NCI-H2196 treated with DMSO at 0.1 percent for 48 hours (cell line): ENCODE measurements around the gene TAS2R1.
"Not testable (repeated sequence)": the region's sequence is repeated elsewhere in the genome, so short reads cannot be mapped to it uniquely, and the experiment has no call there.

Source experiments
- DNase-seq: peaks from one replicate; lab custom pipeline; 2025; ENCODE audit not compliant: unreplicated experiment; lab: John Stamatoyannopoulos, UW

Gene TAS2R1

GRCh38 chr5:9623661-9624060 is 6.5 kb downstream of the TAS2R1 start:
- no peak for DNase-seq

- no peak for DNase-seq
Measured at GRCh38 chr5:9622971-9623421, 7.2 kb downstream of the TAS2R1 start.

DNA sequence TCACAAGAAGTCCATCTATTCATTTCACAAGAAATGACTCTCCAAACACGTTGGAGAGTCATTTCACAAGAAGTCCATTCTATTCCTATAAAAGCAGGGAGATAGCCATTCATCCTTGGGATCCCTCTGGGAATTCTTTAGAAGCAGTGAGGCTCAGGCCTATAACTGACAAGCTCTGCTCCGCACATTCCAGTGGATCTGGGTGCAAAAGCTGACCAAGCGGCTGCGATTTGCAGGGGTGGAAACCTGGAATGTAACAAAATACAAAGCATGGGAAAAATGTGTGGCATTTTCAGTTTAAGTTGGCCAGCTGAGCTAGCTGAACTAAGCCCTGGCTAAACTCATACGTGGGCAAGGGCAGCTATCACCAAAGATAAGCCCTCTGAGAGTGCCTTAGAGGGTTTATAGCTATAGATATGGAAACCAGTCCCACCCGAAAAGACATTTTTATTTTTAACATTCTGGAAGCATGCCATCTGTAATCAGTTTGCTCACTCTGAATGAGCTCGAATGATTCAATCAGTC is 8.7 kb downstream of the TAS2R1 start:
- DNase-seq = no peak

DNA sequence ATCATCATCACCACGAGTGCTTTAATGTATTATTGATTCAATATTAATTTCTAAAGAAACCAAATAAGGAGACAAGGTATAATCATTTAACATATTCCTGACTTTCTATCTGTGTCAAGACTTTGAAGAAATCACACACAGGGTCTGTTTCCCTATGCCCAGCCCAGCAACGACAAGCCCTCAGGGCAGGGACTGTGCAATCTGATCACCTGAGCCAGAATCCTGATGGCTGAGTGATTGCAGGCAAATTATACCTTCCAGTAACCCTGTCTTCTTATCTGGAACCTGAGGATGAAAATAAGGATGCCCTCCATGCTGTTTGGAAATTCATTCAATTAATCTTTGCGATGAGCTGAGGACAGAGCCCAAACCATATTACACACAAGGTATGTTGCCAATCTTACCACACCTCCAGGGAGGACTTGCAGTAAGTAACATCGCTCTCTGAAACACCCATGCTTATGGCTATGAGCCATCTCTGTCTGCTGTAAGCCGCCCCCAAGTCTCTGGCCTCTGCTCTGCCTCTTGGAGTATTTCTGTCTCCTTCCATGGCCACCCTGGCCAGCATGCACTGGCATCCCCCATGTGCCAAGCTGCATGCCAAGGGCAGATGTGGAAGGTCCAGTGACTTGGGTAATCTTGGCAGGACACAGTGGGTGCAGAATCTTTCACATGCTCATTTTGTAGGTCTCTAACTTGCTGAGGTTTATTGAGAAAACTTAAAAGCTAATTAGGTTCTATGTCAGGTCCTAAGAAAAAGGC is 10.6 kb downstream of the TAS2R1 start:
- DNase-seq = no peak

GRCh38 chr5:9617739-9618504 is 12.2 kb downstream of the TAS2R1 start:
- no peak for DNase-seq

GRCh38 chr5:9617221-9617620 is 12.9 kb downstream of the TAS2R1 start:
- no peak for DNase-seq

DNA sequence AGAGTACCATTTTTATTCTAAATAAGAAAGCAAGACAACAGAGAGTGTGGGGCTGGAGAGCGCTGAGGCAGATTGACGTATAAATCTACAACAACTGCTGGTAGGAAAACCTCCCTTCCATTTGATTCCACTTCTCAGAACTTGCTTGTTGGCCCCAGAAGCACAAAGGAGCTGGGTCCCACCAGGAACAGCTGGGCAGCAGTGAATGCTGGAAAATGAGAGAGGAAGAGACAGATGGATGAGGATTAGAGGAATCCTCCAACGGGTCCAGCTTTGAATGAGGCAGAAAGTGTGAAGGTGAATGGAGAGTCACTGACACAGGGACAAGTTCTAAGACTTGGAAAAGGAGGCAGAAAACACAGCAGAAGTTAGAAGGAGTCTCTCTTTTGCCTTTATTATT is 14.8 kb downstream of the TAS2R1 start:
- no peak for DNase-seq

DNA sequence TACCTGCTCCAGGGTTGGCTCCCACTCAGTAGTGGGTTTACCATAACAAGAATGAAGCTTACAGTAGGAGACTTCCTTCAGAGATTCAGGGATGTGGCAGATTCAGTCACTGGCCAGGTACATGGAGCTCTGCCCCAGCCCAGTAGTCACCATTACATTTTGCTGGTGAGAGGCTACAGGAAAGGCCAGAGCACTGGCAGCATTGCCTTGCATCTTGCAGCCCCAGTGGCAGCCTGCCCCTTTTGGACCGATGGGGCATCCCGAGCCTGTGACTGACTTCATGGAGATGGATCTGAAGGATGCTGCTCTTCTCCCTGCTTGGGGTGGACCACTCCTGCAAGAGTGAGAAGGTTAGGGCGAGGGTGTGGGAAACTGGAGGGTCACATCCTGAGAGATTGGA is 16.8 kb downstream of the TAS2R1 start:
- no peak for DNase-seq

DNA sequence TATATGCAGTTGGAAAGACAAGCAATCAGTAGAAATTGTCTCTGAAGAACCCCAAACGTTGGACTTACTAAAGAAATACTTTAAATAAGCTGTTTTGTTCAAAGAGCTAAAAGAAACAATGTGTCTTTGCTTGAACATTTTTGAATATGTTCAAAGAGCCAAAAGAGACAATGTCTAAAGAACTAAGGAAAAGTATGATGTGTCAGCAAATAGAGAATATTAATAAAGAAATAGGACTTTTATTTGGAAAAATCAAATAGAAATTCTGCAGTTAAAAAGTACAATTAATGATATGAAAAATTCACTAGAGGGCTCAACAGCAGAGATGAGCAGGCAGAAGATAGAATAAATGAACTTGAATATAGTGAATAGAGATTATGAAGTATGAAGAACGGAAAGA is 19.2 kb downstream of the TAS2R1 start:
- DNase-seq = no peak

DNA sequence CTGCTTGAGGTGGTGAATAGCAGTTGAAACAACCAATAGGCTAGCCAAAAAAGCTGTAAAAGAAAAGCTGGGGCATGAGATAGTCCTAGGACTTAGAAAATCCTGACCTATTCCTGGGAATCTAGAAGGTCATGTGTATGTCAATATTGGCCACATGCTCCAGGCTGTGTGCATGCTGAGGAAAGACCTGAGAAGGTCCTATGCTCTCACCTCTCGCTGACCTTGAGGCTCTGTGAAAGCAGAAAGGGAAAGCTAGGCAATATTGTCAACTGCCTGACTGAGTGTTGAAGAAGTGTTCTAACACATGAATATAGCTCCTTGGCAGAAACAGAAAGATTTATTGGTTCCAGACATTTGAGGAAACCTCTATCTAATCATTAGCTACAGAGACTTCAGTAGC is 19.8 kb downstream of the TAS2R1 start:
- no peak for DNase-seq

DNA sequence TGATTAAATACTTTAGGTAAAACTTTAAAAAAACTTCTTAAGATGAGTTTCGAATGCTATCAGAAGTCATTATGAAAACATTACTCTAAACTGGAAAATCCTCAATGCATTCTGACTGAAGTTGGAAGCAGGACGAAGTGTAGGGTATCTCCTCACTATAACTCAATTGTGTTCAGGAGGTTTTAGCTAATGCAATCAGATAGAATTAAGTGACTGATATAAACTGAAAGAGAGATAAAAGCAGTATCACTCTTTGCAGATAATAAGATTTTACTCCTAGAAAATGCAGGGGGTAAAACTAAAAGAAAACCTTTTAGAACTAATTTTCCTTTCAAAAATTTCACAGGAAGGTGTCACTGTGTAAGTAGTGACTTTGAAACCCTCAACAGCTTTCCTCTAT is 22.1 kb downstream of the TAS2R1 start:
- DNase-seq = no peak

GRCh38 chr5:9605041-9605838 is 24.9 kb downstream of the TAS2R1 start:
- no peak for DNase-seq

GRCh38 chr5:9604416-9604815 is 25.7 kb downstream of the TAS2R1 start:
- no peak for DNase-seq

DNA sequence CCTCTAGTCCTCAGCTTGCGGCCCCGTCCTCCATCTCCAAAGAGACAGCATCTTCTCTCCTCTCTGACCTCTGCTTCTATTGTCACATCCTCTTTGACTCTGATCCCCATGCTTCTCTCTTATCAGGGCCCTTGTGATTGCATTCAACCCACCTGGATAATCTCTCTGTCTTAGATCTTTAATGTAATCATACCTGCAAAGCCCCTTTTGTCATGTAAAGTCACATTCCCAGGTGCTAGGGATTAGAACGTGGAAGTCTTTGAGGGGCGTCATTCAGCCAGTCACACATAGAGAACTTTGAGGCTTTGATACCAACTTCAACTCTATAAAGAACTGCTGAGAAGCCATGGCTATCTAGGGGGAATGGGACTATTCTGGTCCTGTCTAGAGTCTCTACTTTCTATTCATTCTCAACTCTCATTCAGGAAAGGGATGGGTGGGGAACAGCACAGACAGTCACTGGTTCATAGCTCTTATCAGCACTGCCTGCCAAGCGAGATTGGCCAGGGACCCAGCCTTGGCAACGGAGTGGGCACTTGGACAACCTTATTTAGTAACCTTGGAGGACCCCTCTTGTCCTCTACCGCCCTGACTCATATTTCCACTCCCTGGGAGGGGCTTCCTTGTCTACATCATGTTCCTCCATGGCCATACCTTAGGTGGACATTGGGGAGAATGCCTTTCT is 29.0 kb downstream of the TAS2R1 start:
- no peak for DNase-seq

- DNase-seq = no peak
Measured at GRCh38 chr5:9599391-9599790, 30.8 kb downstream of the TAS2R1 start.

DNA sequence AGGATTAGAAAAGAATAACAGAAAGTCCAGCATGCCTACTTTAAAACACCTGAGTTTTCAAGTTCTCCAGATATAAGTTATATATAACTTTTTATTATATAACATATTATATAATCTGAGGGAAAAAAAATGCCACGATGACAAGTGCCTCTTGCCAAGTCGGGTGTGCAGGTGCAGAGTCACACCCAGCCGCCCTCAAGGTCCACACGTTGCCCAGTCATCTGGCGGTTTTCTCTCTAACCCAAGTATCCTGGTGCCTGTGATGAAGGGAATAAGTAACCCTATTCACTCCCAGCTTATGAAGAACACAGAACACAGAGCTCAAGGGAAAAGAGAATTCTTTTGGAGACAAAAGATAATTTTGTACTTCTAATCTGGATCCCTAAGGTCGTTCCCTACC is 31.8 kb downstream of the TAS2R1 start:
- DNase-seq = not testable (repeated sequence)

GRCh38 chr5:9597322-9597721 is 32.8 kb downstream of the TAS2R1 start:
- not testable (repeated sequence) for DNase-seq

- DNase-seq = no peak
Measured at GRCh38 chr5:9596824-9597223, 33.3 kb downstream of the TAS2R1 start.

GRCh38 chr5:9596171-9596780 is 33.9 kb downstream of the TAS2R1 start:
- DNase-seq = no peak

DNA sequence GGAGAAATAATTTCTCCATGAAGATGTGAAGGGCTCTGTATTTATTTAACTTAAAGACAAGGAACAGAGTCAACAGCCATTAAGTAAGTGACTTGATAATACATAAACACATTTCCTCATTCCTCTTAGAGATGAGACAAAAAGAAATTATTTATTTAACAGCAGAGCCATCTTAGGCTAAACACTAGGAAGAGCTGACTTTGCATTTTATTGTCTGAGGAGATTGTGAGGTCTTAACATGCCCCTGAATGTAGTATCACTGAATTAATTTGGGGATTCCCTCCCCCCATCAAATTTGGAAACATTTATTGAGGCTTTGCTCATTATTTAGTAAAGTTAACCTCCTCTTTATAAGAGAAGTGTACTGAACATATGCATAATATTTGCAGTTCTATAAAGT is 35.2 kb downstream of the TAS2R1 start:
- DNase-seq = no peak
